ENCODE results near the gene PDK2.

PDK2 gene

DNA sequence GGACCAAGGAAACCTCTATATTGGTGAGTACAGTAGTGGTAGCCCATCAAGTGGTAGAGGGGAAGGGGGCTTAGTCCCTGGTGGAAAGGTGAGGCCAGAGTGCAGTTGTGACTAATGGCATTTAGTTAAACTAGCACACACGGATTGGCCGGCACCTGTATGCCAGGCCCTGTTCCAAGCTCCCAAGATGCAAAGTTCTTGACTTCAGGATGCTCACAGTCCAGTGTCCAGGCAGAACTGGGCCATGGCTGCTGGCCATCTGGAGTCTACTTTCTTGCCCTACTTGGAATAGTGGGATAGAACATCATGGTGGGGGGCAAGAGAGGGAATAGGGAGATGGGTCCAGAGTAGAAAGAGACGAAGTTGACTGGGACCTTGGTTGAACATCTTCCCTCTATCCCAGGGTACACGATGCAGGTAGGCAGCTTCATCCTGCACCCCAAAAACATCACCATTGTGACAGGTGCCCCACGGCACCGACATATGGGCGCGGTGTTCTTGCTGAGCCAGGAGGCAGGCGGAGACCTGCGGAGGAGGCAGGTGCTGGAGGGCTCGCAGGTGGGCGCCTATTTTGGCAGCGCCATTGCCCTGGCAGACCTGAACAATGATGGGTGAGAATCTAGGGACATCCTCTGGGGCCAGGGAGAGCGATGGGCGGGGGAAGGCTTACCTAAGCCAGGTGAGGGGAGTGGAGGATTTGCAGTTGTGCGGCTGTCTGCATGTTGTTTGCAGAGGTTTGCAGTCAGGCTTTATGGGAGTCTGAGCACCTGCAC is 24.1 kb upstream of the PDK2 start:
- H3K27me3 ChIP-seq (ENCODE audit: insufficient read depth, poor library complexity, severe bottlenecking) = no peaks in the 10 kb centered on the region
- no peaks in the 10 kb centered on the region for H3K4me1 ChIP-seq (ENCODE audit: insufficient read depth, poor library complexity, severe bottlenecking)
- H3K36me3 ChIP-seq (ENCODE audit: low read depth) = peaks cover 100% of the 10 kb centered on the region
- no peaks in the 10 kb centered on the region for H3K9me3 ChIP-seq (ENCODE audit: severe bottlenecking)
- DNase-seq (ENCODE audit: low spot score) (no peak), ATAC-seq (ENCODE audit: low read depth) (no peak)
- H3K4me3 ChIP-seq (ENCODE audit: severe bottlenecking) = no peak overlapping the region
- peak overlapping the region; percentile 100 for H3K27ac ChIP-seq (ENCODE audit: poor library complexity, severe bottlenecking)
- no peak for TF ChIP-seq CTCF (IDR thresholded peaks at IDR 0.05; ENCODE audit: poor library complexity, severe bottlenecking)

DNA sequence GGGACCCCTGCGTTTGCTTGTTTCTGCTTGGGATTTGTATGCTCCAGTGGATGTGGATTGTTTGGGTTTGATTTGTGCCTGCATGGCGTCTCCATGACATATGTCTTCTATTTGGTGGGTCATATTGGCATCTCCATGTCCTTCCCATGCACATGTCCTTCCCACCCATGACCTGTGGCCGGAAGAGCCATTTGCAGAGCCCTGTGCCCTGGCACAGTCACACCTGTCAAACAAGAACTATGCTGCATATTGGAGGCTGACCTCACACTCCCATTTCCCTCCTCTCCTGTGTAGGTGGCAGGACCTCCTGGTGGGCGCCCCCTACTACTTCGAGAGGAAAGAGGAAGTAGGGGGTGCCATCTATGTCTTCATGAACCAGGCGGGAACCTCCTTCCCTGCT is 23.5 kb upstream of the PDK2 start:
- no peak for ATAC-seq (ENCODE audit: low read depth)
- no peak overlapping the region for H3K4me3 ChIP-seq (ENCODE audit: severe bottlenecking)
- H3K4me1 ChIP-seq (ENCODE audit: insufficient read depth, poor library complexity, severe bottlenecking) = no peaks in the 10 kb centered on the region
- H3K36me3 ChIP-seq (ENCODE audit: low read depth) = peaks cover 100% of the 10 kb centered on the region
- no peak for TF ChIP-seq CTCF (IDR thresholded peaks at IDR 0.05; ENCODE audit: poor library complexity, severe bottlenecking)
- no peaks in the 10 kb centered on the region for H3K27me3 ChIP-seq (ENCODE audit: insufficient read depth, poor library complexity, severe bottlenecking)
- peak overlapping the region; percentile 100 for H3K27ac ChIP-seq (ENCODE audit: poor library complexity, severe bottlenecking)
- DNase-seq (ENCODE audit: low spot score) = no peak
- H3K9me3 ChIP-seq (ENCODE audit: severe bottlenecking) = no peaks in the 10 kb centered on the region

DNA sequence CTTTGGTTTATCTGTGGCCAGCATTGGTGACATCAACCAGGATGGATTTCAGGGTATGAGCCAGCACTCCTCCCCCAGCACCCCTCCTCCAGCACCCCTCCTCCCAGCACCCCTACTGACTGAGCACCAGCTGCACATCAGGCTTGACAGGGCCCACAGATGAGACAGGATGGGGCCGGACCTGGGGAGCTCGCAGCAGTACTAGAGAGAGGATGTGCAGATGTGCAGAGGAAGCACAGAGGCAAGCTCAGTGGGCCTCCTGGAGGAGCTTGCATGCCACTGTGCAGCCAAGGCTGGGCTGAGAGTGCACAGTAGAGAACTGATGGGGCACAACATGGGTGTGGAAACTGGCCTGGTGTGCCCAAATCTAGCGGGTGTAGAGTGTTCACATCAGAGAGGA is 23.0 kb upstream of the PDK2 start:
- peaks cover 100% of the 10 kb centered on the region for H3K36me3 ChIP-seq (ENCODE audit: low read depth)
- no peaks in the 10 kb centered on the region for H3K27me3 ChIP-seq (ENCODE audit: insufficient read depth, poor library complexity, severe bottlenecking)
- ATAC-seq (ENCODE audit: low read depth) (0 out of 3 replicates have a peak, but pooled peaks have one; percentile 4), DNase-seq (ENCODE audit: low spot score) (no peak)
- no peaks in the 10 kb centered on the region for H3K4me1 ChIP-seq (ENCODE audit: insufficient read depth, poor library complexity, severe bottlenecking)
- no peak overlapping the region for H3K4me3 ChIP-seq (ENCODE audit: severe bottlenecking)
- H3K9me3 ChIP-seq (ENCODE audit: severe bottlenecking) = no peaks in the 10 kb centered on the region
- no peak for TF ChIP-seq CTCF (IDR thresholded peaks at IDR 0.05; ENCODE audit: poor library complexity, severe bottlenecking)
- H3K27ac ChIP-seq (ENCODE audit: poor library complexity, severe bottlenecking) = peak overlapping the region; percentile 100

- DNase-seq (ENCODE audit: low spot score) (no peak), ATAC-seq (ENCODE audit: low read depth) (no peak)
- TF ChIP-seq CTCF (IDR thresholded peaks at IDR 0.05; ENCODE audit: poor library complexity, severe bottlenecking) = no peak
- Histone ChIP-seq H3K4me3 (ENCODE audit: severe bottlenecking) (no peak overlapping the region), H3K36me3 (ENCODE audit: low read depth) (peaks cover 100% of the 10 kb centered on the region), H3K4me1 (ENCODE audit: insufficient read depth, poor library complexity, severe bottlenecking) (no peaks in the 10 kb centered on the region), H3K27me3 (ENCODE audit: insufficient read depth, poor library complexity, severe bottlenecking) (no peaks in the 10 kb centered on the region), H3K27ac (ENCODE audit: poor library complexity, severe bottlenecking) (peak overlapping the region; percentile 100), H3K9me3 (ENCODE audit: severe bottlenecking) (no peaks in the 10 kb centered on the region)
Measured at GRCh38 chr17:50072925-50073324, 22.2 kb upstream of the PDK2 start.

DNA sequence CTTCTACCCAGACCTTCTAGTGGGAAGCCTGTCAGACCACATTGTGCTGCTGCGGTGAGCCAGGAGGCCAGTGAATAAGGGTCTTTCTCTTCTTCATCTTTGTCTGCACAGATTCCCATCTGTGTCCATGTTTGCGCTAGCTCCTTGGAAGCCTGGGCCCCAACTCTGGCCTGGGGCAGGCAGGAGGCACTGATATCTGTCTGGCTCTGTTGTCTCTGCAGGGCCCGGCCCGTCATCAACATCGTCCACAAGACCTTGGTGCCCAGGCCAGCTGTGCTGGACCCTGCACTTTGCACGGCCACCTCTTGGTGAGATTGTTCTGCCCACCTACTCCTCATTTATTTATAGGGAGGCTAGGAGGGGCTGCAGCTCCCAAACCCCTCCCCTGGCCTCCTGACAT is 20.9 kb upstream of the PDK2 start:
- H3K4me3 ChIP-seq (ENCODE audit: severe bottlenecking) = no peak overlapping the region
- no peak for TF ChIP-seq CTCF (IDR thresholded peaks at IDR 0.05; ENCODE audit: poor library complexity, severe bottlenecking)
- H3K9me3 ChIP-seq (ENCODE audit: severe bottlenecking) = no peaks in the 10 kb centered on the region
- DNase-seq (ENCODE audit: low spot score) (no peak), ATAC-seq (ENCODE audit: low read depth) (no peak)
- H3K4me1 ChIP-seq (ENCODE audit: insufficient read depth, poor library complexity, severe bottlenecking) = no peaks in the 10 kb centered on the region
- H3K27ac ChIP-seq (ENCODE audit: poor library complexity, severe bottlenecking) = peak overlapping the region; percentile 100
- peaks cover 100% of the 10 kb centered on the region for H3K36me3 ChIP-seq (ENCODE audit: low read depth)
- H3K27me3 ChIP-seq (ENCODE audit: insufficient read depth, poor library complexity, severe bottlenecking) = no peaks in the 10 kb centered on the region

Measured in RWPE2 (cell line).